Adrenal gland (tissue), 5 donors: ENCODE data around the gene ARHGEF12.

ENCODE experiments used
- POLR2A ChIP-seq, 2 donors: fragments of 450-650 bp; IDR thresholded peaks; one replicate each; pipeline ENCODE4 v1.6.1; 2017; ENCODE audit warnings: antibody characterized with exemption in 2 of 2, mild to moderate bottlenecking in 2 of 2, moderate library complexity in 1 of 2
- TF ChIP-seq, protein P1 (sequence below), 6 experiments: fragments of 450-650 bp in 4 of 6; fragments of 200-600 bp in 2 of 6; sonication (generic) in 1 of 6; IDR thresholded peaks; 1 replicate in 5 of 6; 2 replicates in 1 of 6; pipeline versions ENCODE4 v1.5.1 to v1.8.0; 2016 to 2021; ENCODE audit warnings: antibody characterized with exemption in 6 of 6, mild to moderate bottlenecking in 2 of 6, moderate library complexity in 1 of 6
- donor health status: DM: no; HTN: no; CAD: no.

DNA sequence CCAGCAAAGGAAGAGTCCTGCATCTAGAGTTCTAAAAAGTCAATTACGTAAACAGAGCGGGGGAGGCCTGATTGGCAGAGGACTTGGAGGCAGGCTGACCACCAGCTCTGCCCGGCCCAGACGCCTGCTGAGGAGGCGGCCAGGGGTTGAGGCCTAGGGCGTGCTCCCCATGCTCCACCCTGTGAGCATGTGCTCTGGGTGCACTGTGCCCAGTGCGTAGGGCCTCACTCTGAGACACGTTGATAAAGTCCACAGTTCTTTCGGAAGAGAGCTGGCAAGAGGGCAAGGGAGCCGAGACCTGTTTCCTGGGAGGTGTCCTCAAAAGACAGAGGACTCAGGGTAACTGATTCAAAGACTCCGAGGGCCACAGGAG is 200.6 kb downstream of the ARHGEF12 start:
- TF ChIP-seq, protein P1, sequence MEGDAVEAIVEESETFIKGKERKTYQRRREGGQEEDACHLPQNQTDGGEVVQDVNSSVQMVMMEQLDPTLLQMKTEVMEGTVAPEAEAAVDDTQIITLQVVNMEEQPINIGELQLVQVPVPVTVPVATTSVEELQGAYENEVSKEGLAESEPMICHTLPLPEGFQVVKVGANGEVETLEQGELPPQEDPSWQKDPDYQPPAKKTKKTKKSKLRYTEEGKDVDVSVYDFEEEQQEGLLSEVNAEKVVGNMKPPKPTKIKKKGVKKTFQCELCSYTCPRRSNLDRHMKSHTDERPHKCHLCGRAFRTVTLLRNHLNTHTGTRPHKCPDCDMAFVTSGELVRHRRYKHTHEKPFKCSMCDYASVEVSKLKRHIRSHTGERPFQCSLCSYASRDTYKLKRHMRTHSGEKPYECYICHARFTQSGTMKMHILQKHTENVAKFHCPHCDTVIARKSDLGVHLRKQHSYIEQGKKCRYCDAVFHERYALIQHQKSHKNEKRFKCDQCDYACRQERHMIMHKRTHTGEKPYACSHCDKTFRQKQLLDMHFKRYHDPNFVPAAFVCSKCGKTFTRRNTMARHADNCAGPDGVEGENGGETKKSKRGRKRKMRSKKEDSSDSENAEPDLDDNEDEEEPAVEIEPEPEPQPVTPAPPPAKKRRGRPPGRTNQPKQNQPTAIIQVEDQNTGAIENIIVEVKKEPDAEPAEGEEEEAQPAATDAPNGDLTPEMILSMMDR (IDR thresholded peaks at IDR 0.05) = no peak
- TF ChIP-seq POLR2A (IDR thresholded peaks at IDR 0.05) = no peak
